ENCODE results near the gene RSPH3.
A peak's percentile ranks its signal among the peaks of the same experiment; 100 is the strongest.
"Not testable (repeated sequence)": the region's sequence is repeated elsewhere in the genome, so short reads cannot be mapped to it uniquely, and the experiment has no call there.

RSPH3 gene

DNA sequence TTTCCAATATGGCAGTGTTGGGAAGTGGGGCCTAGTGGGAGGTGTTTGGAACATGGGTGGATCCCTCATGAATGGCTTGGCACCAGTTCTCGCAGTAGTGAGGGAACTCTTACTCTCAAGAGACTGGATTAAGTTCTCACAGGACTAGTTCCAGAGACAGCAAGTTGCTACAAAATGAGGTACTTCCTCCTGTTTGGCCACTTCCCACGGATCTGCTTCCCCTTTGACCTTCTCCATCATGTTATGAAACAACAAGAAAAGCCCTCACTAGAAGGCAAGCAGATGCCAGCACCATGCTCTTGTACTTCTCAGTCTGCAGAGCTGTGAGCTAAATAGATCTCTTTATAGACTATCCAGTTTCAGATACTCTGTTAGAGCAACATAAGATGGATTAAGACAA, 3.1 kb downstream of the RSPH3 start:
- H3K36me3 ChIP-seq (ENCODE audit: insufficient read depth, low read length), result peaks cover under 1% of the 10 kb centered on the region; the same call in 1 of the 2 replicates
- H3K4me3 ChIP-seq (ENCODE audit: low read depth, low read length, poor library complexity, severe bottlenecking), result no peak overlapping the region
- no peaks in the 10 kb centered on the region for H4K20me1 ChIP-seq (ENCODE audit: insufficient read depth, low read length)
- H3K4me2 ChIP-seq (ENCODE audit: low read length), result no peak overlapping the region
- H2AFZ ChIP-seq (ENCODE audit: low read length), result no peak overlapping the region
- H3K4me1 ChIP-seq (ENCODE audit: insufficient read depth, low read length, severe bottlenecking), result peaks cover 21% of the 10 kb centered on the region
- no peaks in the 10 kb centered on the region for H3K9me3 ChIP-seq (ENCODE audit: low read length)
- TF ChIP-seq EZH2 (IDR thresholded peaks at IDR 0.05; ENCODE audit: borderline replicate concordance, low read length), result no peak
- TF ChIP-seq, protein P1, sequence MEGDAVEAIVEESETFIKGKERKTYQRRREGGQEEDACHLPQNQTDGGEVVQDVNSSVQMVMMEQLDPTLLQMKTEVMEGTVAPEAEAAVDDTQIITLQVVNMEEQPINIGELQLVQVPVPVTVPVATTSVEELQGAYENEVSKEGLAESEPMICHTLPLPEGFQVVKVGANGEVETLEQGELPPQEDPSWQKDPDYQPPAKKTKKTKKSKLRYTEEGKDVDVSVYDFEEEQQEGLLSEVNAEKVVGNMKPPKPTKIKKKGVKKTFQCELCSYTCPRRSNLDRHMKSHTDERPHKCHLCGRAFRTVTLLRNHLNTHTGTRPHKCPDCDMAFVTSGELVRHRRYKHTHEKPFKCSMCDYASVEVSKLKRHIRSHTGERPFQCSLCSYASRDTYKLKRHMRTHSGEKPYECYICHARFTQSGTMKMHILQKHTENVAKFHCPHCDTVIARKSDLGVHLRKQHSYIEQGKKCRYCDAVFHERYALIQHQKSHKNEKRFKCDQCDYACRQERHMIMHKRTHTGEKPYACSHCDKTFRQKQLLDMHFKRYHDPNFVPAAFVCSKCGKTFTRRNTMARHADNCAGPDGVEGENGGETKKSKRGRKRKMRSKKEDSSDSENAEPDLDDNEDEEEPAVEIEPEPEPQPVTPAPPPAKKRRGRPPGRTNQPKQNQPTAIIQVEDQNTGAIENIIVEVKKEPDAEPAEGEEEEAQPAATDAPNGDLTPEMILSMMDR (IDR thresholded peaks at IDR 0.05; ENCODE audit: low read length), result no peak
- no peaks in the 10 kb centered on the region for H3F3A ChIP-seq (ENCODE audit: insufficient read depth, low read length)
- no peaks in the 10 kb centered on the region for H3K9me2 ChIP-seq (ENCODE audit: low read depth, low read length)
- H3K9ac ChIP-seq (ENCODE audit: low read length), result no peak overlapping the region
- no peak overlapping the region for H3K27ac ChIP-seq (ENCODE audit: low read depth, low read length, poor library complexity, severe bottlenecking)
- H3K79me2 ChIP-seq (ENCODE audit: insufficient read depth, low read length), result no peaks in the 10 kb centered on the region
- H3K27me3 ChIP-seq (ENCODE audit: insufficient read depth, low read length), result no peaks in the 10 kb centered on the region

DNA sequence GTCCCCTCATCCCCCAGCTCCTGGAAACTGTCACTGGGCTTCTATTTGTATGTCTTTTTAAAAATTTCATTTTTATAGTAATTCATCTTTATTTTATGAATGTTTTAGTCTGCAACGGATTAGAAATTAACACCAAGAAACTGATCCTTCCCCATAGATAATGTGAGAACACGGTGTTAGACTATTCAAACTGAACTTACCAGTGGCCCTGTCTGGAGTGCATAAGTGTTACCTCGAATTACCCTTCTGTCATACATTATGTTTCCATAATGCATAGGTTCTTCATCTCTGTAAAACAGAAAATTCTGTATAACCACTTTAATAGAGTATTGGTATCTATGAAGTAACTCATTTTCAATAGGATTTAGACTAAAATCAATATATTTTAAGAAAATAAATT, 6.4 kb downstream of the RSPH3 start:
- Histone ChIP-seq H3K4me3 (ENCODE audit: low read depth, low read length, poor library complexity, severe bottlenecking) (no peak overlapping the region), H3K4me2 (ENCODE audit: low read length) (no peak overlapping the region), H3K4me1 (ENCODE audit: insufficient read depth, low read length, severe bottlenecking) (peaks cover 3% of the 10 kb centered on the region), H3K79me2 (ENCODE audit: insufficient read depth, low read length) (no peaks in the 10 kb centered on the region), H2AFZ (ENCODE audit: low read length) (no peak overlapping the region), H3K27me3 (ENCODE audit: insufficient read depth, low read length) (no peaks in the 10 kb centered on the region), H3K9me3 (ENCODE audit: low read length) (peaks cover 1% of the 10 kb centered on the region; the same call in 1 of the 2 replicates), H3K36me3 (ENCODE audit: insufficient read depth, low read length) (no peaks in the 10 kb centered on the region), H3K9ac (ENCODE audit: low read length) (no peak overlapping the region), H4K20me1 (ENCODE audit: insufficient read depth, low read length) (no peaks in the 10 kb centered on the region), H3K9me2 (ENCODE audit: low read depth, low read length) (no peaks in the 10 kb centered on the region), H3K27ac (ENCODE audit: low read depth, low read length, poor library complexity, severe bottlenecking) (no peak overlapping the region), H3F3A (ENCODE audit: insufficient read depth, low read length) (no peaks in the 10 kb centered on the region)
- no peak for TF ChIP-seq EZH2 (IDR thresholded peaks at IDR 0.05; ENCODE audit: borderline replicate concordance, low read length)
- TF ChIP-seq, protein P1 (IDR thresholded peaks at IDR 0.05; ENCODE audit: low read length), result no peak

DNA sequence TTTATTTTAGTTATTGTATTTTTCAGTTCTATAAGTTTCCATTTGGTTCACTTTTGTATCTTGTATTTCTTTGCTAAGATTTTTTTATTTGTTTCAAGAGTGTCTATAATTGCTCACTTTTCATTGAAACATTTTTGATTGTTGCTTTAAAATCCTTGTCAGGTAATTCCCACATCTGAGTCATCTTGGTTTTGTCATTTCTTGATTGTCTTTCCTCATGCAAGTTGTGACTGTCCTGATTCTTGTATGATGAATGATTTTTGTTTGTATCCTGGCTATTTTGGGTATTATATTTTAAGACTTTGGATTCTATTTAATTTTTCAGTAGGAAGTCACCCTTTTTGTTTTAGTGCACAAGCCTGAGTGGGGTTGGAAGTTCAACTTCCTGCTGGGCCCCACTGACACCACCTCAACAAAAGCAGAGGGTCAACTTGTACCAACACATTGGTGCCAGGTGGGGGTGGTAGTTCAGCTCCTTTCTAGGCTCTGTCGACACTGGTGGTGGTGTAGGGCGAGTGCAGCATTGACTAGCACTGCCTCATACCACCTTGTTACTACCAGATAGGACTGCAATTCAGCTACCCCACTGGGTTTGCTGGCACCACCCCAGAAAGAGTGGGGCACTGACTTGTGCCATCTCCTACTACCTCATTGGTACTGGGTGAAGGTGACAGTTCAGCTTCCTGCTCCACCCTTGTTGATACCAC, 8.8 kb downstream of the RSPH3 start:
- no peaks in the 10 kb centered on the region for H3F3A ChIP-seq (ENCODE audit: insufficient read depth, low read length)
- H3K9ac ChIP-seq (ENCODE audit: low read length), result no peak overlapping the region
- no peak overlapping the region for H3K27ac ChIP-seq (ENCODE audit: low read depth, low read length, poor library complexity, severe bottlenecking)
- no peaks in the 10 kb centered on the region for H3K36me3 ChIP-seq (ENCODE audit: insufficient read depth, low read length)
- no peak for TF ChIP-seq EZH2 (IDR thresholded peaks at IDR 0.05; ENCODE audit: borderline replicate concordance, low read length)
- TF ChIP-seq, protein P1 (IDR thresholded peaks at IDR 0.05; ENCODE audit: low read length), result peak; percentile 41; the same call in 1 of the 2 replicates
- no peak overlapping the region for H2AFZ ChIP-seq (ENCODE audit: low read length)
- no peaks in the 10 kb centered on the region for H3K27me3 ChIP-seq (ENCODE audit: insufficient read depth, low read length)
- no peaks in the 10 kb centered on the region for H3K9me2 ChIP-seq (ENCODE audit: low read depth, low read length)
- no peak overlapping the region for H3K4me3 ChIP-seq (ENCODE audit: low read depth, low read length, poor library complexity, severe bottlenecking)
- no peaks in the 10 kb centered on the region for H3K79me2 ChIP-seq (ENCODE audit: insufficient read depth, low read length)
- peaks cover 6% of the 10 kb centered on the region; the same call in 1 of the 2 replicates for H3K9me3 ChIP-seq (ENCODE audit: low read length)
- no peaks in the 10 kb centered on the region for H3K4me1 ChIP-seq (ENCODE audit: insufficient read depth, low read length, severe bottlenecking)
- H4K20me1 ChIP-seq (ENCODE audit: insufficient read depth, low read length), result no peaks in the 10 kb centered on the region
- H3K4me2 ChIP-seq (ENCODE audit: low read length), result no peak overlapping the region

DNA sequence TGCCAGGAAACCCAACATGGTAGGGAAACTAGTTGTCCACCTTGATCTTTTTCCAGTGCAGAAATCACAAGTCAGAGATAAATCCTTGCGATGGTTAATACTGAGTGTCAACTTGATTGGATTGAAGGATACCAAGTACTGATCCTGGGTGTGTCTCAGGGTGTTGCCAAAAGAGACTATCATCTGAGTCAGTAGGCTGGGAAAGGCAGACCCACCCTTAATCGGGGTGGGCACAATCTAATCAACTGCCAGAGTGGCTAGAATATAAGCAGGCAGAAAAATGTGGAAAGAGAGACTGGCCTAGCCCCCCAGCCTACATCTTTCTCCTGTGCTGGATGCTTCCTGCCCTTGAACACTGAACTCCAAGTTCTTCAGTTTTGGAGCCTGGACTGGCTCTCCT, 10.3 kb downstream of the RSPH3 start:
- H4K20me1 ChIP-seq (ENCODE audit: insufficient read depth, low read length); H2AFZ ChIP-seq (ENCODE audit: low read length); H3K4me3 ChIP-seq (ENCODE audit: low read depth, low read length, poor library complexity, severe bottlenecking); H3F3A ChIP-seq (ENCODE audit: insufficient read depth, low read length); H3K4me2 ChIP-seq (ENCODE audit: low read length); H3K9me3 ChIP-seq (ENCODE audit: low read length); H3K36me3 ChIP-seq (ENCODE audit: insufficient read depth, low read length); H3K79me2 ChIP-seq (ENCODE audit: insufficient read depth, low read length); H3K27me3 ChIP-seq (ENCODE audit: insufficient read depth, low read length); H3K9ac ChIP-seq (ENCODE audit: low read length); H3K9me2 ChIP-seq (ENCODE audit: low read depth, low read length); H3K27ac ChIP-seq (ENCODE audit: low read depth, low read length, poor library complexity, severe bottlenecking); H3K4me1 ChIP-seq (ENCODE audit: insufficient read depth, low read length, severe bottlenecking): not testable (repeated sequence)
